HepG2 (cell line): ENCODE data around the gene SNX21. TPM values are rescaled to one million over a fixed set of nuclear protein-coding genes. Genes with fewer than 3 reads are reported as not detected.
A peak's percentile ranks its signal among the peaks of the same experiment; 100 is the strongest.

Experiments
- ATAC-seq: fragments of 200-7000 bp; cut with Tn5 transposase; 3 replicates; pipeline ENCODE4 v1.9.1; 2020; ENCODE audit warnings: mild to moderate bottlenecking, moderate library complexity
- BruUV-seq: library from RNA; stranded (reverse); fragments of 400-500 nt; replicated peaks from 2 replicates; lab custom pipeline; 2021; lab: Mats Ljungman, UMichigan
- CTCF ChIA-PET: fragments of 300-600 bp; formaldehyde crosslinking; extraction: SDS; loops from one replicate; lab custom pipeline; 2021; ENCODE audit warnings: low total read pairs, inconsistent platforms, low intra/inter-chr PET ratio; lab: Yijun Ruan, JAX
- POLR2A ChIA-PET: fragments of 350-600 bp; sonication (Branson Sonifier 250); formaldehyde crosslinking; loops from one replicate; lab custom pipeline; 2020; ENCODE audit warnings: antibody characterized with exemption, inconsistent platforms; lab: Yijun Ruan, JAX
- DNase-seq: peaks from one replicate; pipeline ENCODE4 v3.0.0-alpha.2; 2015; ENCODE audit warnings: low spot score
- FAIRE-seq: peaks from 3 replicates; lab custom pipeline; 2011; peaks lifted over from hg19 to GRCh38; lab: Jason Lieb, UNC
- H2AFZ ChIP-seq: one replicate; pipeline ENCODE4 v1.6.1; 2011; ENCODE audit warnings: low read length, inconsistent platforms
- H3K27ac ChIP-seq: fragments of 300-600 bp; 3 replicates; pipeline ENCODE4 v1.8.0; 2011; ENCODE audit warnings: mixed run types, mild to moderate bottlenecking, mixed read lengths, low read length, inconsistent platforms; ENCODE audit not compliant: insufficient read depth; ENCODE audit errors: extremely low read length
- H3K27me3 ChIP-seq, 2 experiments: fragments of 200-600 bp in 1 of 2; 2 replicates in 1 of 2; 3 replicates in 1 of 2; pipeline versions ENCODE4 v1.6.0 to v1.8.0; 2011; ENCODE audit warnings: low read length in 2 of 2, mild to moderate bottlenecking in 2 of 2, moderate library complexity in 2 of 2, inconsistent platforms in 1 of 2; ENCODE audit not compliant: insufficient read depth in 2 of 2, control insufficient read depth in 1 of 2
- H3K36me3 ChIP-seq, 2 experiments: fragments of 200-600 bp in 1 of 2; replicated peaks in 1 of 2; 2 replicates in 1 of 2; 3 replicates in 1 of 2; pipeline versions ENCODE4 v1.5.1 to v1.8.0; 2011; ENCODE audit warnings: low read length in 2 of 2, inconsistent platforms in 1 of 2; ENCODE audit not compliant: insufficient read depth in 2 of 2, control insufficient read depth in 1 of 2
- H3K4me1 ChIP-seq: 2 replicates; pipeline ENCODE4 v1.5.1; 2012; ENCODE audit warnings: low read length, inconsistent platforms; ENCODE audit not compliant: insufficient read depth
- H3K4me2 ChIP-seq: 2 replicates; pipeline ENCODE4 v1.6.0; 2011; ENCODE audit warnings: low read depth, low read length, inconsistent platforms
- H3K4me3 ChIP-seq, 3 experiments: fragments of 200-600 bp in 1 of 3; sonication (generic), shearing (Covaris generic) in 1 of 3; replicated peaks in 1 of 3; 2 replicates each; pipeline ENCODE4 v1.5.1; 2011 to 2016; ENCODE audit warnings: low read length in 3 of 3, inconsistent platforms in 2 of 3, low read depth in 2 of 3, mild to moderate bottlenecking in 2 of 3, control low read depth in 1 of 3, mixed read lengths in 1 of 3; ENCODE audit not compliant: insufficient read depth in 1 of 3
- H3K79me2 ChIP-seq: one replicate; pipeline ENCODE4 v1.6.1; 2011; ENCODE audit warnings: low read length, inconsistent platforms; ENCODE audit not compliant: insufficient read depth
- H3K9ac ChIP-seq: 2 replicates; pipeline ENCODE4 v1.6.0; 2011; ENCODE audit warnings: mild to moderate bottlenecking, low read depth, low read length, inconsistent platforms; ENCODE audit not compliant: insufficient read depth
- H3K9me3 ChIP-seq: 2 replicates; pipeline ENCODE4 v1.5.1; 2012; ENCODE audit warnings: mild to moderate bottlenecking, low read length
- H4K20me1 ChIP-seq: 2 replicates; pipeline ENCODE4 v1.6.0; 2011; ENCODE audit warnings: inconsistent platforms, mild to moderate bottlenecking, low read length, moderate library complexity; ENCODE audit not compliant: insufficient read depth
- CEBPG ChIP-seq: IDR thresholded peaks from 2 replicates; pipeline ENCODE4 v1.6.1; 2016
- ELF3 ChIP-seq: IDR thresholded peaks from 2 replicates; pipeline ENCODE4 v1.6.1; 2016; ENCODE audit warnings: missing genetic modification reagents, missing compliant biosample characterization
- EP300 ChIP-seq, 3 experiments: sonication (generic) in 1 of 3; formaldehyde crosslinking in 1 of 3; IDR thresholded peaks; 2 replicates each; pipeline versions ENCODE4 v1.5.1 to v1.6.1; 2011 to 2020; ENCODE audit warnings: low read depth in 2 of 3, low read length in 2 of 3, borderline replicate concordance in 1 of 3, improper control_type of control experiment in 1 of 3, mild to moderate bottlenecking in 1 of 3, missing genetic modification reagents in 1 of 3, moderate library complexity in 1 of 3
- PHF5A ChIP-seq: IDR thresholded peaks from one replicate; pipeline ENCODE4 v1.6.1; 2018; ENCODE audit warnings: low read depth, missing genetic modification reagents; ENCODE audit not compliant: unreplicated experiment
- PHF8 ChIP-seq: sonication (generic); formaldehyde crosslinking; IDR thresholded peaks from 2 replicates; pipeline ENCODE4 v1.5.0; 2020; ENCODE audit warnings: missing genetic modification reagents
- RARG ChIP-seq: sonication (generic); formaldehyde crosslinking; IDR thresholded peaks from 2 replicates; pipeline ENCODE4 v1.4.0; 2020; ENCODE audit warnings: low read depth, mild to moderate bottlenecking, missing genetic modification reagents
- RFX1 ChIP-seq: fragments of 450-650 bp; IDR thresholded peaks from 2 replicates; pipeline ENCODE4 v1.6.1; 2017
- SSRP1 ChIP-seq: IDR thresholded peaks from 2 replicates; pipeline ENCODE4 v1.6.1; 2016; ENCODE audit warnings: control low read depth
- TBL1XR1 ChIP-seq: fragments of 150-350 bp; IDR thresholded peaks from 2 replicates; pipeline ENCODE4 v1.6.1; 2014; ENCODE audit warnings: borderline replicate concordance, low read length; ENCODE audit not compliant: partially characterized antibody
- ZFP36L2 ChIP-seq: sonication (generic); formaldehyde crosslinking; IDR thresholded peaks from 2 replicates; pipeline ENCODE4 v1.4.0; 2020; ENCODE audit warnings: missing genetic modification reagents
- ZFX ChIP-seq: sonication (generic); formaldehyde crosslinking; IDR thresholded peaks from 2 replicates; pipeline ENCODE4 v1.4.0; 2020; ENCODE audit warnings: mild to moderate bottlenecking, low read depth, missing genetic modification reagents, moderate library complexity
- ZNF546 ChIP-seq: sonication (generic); formaldehyde crosslinking; conservative IDR thresholded peaks from 2 replicates; pipeline ENCODE4 v1.8.1; 2023; ENCODE audit warnings: mild to moderate bottlenecking, missing genetic modification reagents
- ZNF557 ChIP-seq: sonication (generic); formaldehyde crosslinking; IDR thresholded peaks from 2 replicates; pipeline ENCODE4 v1.4.0; 2020; ENCODE audit warnings: missing genetic modification reagents
- WGBS: methylation state at CpG from one replicate; pipeline ENCODE4 v1.1.6; 2017; ENCODE audit warnings: low lambda C conversion rate; 5-methylcytosine and 5-hydroxymethylcytosine counted together
- in situ Hi-C: cut with HindIII; loops from 2 replicates; pipeline ENCODE4 v1.10.0; 2017; ENCODE audit warnings: low pct_unique_long_range_greater_than_20kb; ENCODE audit not compliant: extremely low pct_ligation_motif_present
- intact Hi-C: fragments of 100-400 bp; cut with micrococcal nuclease; formaldehyde crosslinking; loops from one replicate; pipeline ENCODE4 v1.10.0; 2022; ENCODE audit not compliant: unreplicated experiment
- polyA plus RNA-seq, 8 experiments: library from polyadenylated mRNA; depleted of rRNA in 3 of 8; stranded (reverse) in 7 of 8; unstranded in 1 of 8; fragments of >200 nt; fragmentation: Illumina TruSeq in 4 of 8; extraction: Trizol in 4 of 8; gene quantifications; 2 replicates each; pipeline versions ENCODE4 v1.2.1 to v1.2.3, GENCODE V29; 2011 to 2016; ENCODE audit warnings: low read depth in 4 of 8, missing spikeins in 1 of 8, mixed read lengths in 1 of 8; ENCODE audit not compliant: insufficient read depth in 1 of 8
- total RNA-seq, 5 experiments: library from RNA; depleted of rRNA; stranded (reverse); fragments of >200 nt; fragmentation: Illumina TruSeq; extraction: Trizol; gene quantifications; 2 replicates each; pipeline ENCODE4 v1.2.3, GENCODE V29; 2016; ENCODE audit warnings: low read depth in 1 of 5
- TF ChIP-seq, protein P1 (sequence below): sonication (generic); formaldehyde crosslinking; conservative IDR thresholded peaks from 2 replicates; pipeline ENCODE4 v1.4.0; 2020; ENCODE audit warnings: missing genetic modification reagents
- TF ChIP-seq, protein P2 (sequence below): sonication (generic); formaldehyde crosslinking; IDR thresholded peaks from 2 replicates; pipeline ENCODE4 v1.4.0; 2020; ENCODE audit warnings: missing genetic modification reagents; ENCODE audit errors: not compliant biosample characterization
- TF ChIP-seq, protein P3 (sequence below): sonication (generic); formaldehyde crosslinking; IDR thresholded peaks from 2 replicates; pipeline ENCODE4 v1.5.0; 2020; ENCODE audit warnings: missing genetic modification reagents

SNX21 gene
- total and polyA plus RNA-seq, 2 of the 13 experiments (the other 11 are each of a cell fraction or from before 2014, with no cell fraction given) = 7.7 to 12.8 TPM

DNA sequence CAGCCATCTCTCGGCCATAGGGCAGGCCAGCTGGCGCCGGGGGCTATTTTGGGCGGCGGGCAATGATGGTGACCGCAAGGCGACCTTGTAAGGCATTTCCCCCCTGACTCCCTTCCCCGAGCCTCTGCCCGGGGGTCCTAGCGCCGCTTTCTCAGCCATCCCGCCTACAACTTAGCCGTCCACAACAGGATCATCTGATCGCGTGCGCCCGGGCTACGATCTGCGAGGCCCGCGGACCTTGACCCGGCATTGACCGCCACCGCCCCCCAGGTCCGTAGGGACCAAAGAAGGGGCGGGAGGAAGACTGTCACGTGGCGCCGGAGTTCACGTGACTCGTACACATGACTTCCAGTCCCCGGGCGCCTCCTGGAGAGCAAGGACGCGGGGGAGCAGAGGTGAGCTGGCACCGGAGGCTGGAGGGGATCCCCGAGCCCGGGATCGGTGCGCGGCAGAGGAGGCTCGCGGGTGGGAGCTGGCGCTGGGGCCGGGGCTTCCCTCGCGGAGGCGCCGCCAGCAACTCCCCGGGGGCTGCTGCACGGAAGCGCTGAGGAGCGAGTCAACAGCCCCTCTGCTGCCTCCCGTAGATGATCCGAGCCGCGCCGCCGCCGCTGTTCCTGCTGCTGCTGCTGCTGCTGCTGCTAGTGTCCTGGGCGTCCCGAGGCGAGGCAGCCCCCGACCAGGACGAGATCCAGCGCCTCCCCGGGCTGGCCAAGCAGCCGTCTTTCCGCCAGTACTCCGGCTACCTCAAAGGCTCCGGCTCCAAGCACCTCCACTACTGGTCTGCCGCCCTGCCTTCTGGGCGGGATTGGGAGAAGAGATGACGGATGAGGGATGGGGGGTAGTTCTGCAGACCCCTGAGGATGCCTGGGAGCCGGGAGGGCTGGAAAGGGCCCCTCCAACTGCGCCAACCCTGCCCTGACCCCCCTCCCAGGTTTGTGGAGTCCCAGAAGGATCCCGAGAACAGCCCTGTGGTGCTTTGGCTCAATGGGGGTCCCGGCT, 57.7 kb downstream of the SNX21 start, which contains the start of the genes CTSA and NEURL2:
Gene CTSA, plus strand, starts transcription at position 351 of the 999 bp plus-strand sequence. Its CDS starts 234 bp downstream, at position 585.
Gene NEURL2, minus strand, starts transcription at position 224 of the 999 bp plus-strand sequence. Its CDS starts 217 bp downstream, at position 7.
- WGBS = 2% methylated on average over 44 of the region's 78 CpGs
- Histone ChIP-seq H3K4me3 (peak within 1 kb of the TSS; percentile 86 to 98 (median 96)), H3K79me2 (peaks cover 32% of the 10 kb centered on the region), H3K27ac (peak within 1 kb of the TSS; percentile 87), H3K36me3 (peaks cover 31 to 54% of the 10 kb centered on the region in 2 experiments), H2AFZ (no peak within 1 kb of the TSS), H3K4me1 (peaks cover 43% of the 10 kb centered on the region), H3K9ac (peak within 1 kb of the TSS; percentile 87), H3K27me3 (no peaks in the 10 kb centered on the region), H4K20me1 (no peaks in the 10 kb centered on the region), H3K9me3 (no peaks in the 10 kb centered on the region), H3K4me2 (peak within 1 kb of the TSS; percentile 85)
- intact Hi-C loops = loop anchor here (1.0 to 2.0 kb wide), 8 partner anchors 10 to 72 kb away; partner anchors contain the start of genes ACOT8, PCIF1, SNX21 and ZSWIM1
- peak; percentile 98 for DNase-seq
- ChIA-PET POLR2A (interaction anchor here (0.7 to 8.1 kb wide), 25 partner anchors 10 to 99 kb away, joined by 3 to 164 read pairs (median 9); partner anchors contain the start of genes ACOT8, DNTTIP1, PCIF1 and PLTP), CTCF (interaction anchor here (1.2 to 2.6 kb wide), 3 partner anchors 67 to 92 kb away, joined by 3 to 19 read pairs (median 4); no protein-coding TSS in a partner anchor)
- FAIRE-seq = peak; percentile 77
- BruUV-seq = no TSS peak
- in situ Hi-C loops = loop anchor here (5.0 kb wide), 2 partner anchors 41 to 71 kb away; partner anchors contain the start of gene PCIF1
- ATAC-seq = peak; percentile 80
- TF ChIP-seq PHF5A (CRISPR knock-in tag) = peak; percentile 99
- TF ChIP-seq TBL1XR1 = peak; percentile 98
- peak; percentile 89; the same call in 1 of the 2 replicates for TF ChIP-seq SSRP1 (CRISPR knock-in tag)
- TF ChIP-seq EP300 (IDR thresholded peaks at IDR 0.05; ENCODE audit: low read depth in 2 of 2, low read length in 2 of 2) = peak; percentile 87 to 97
- peak; percentile 95 for TF ChIP-seq EP300 (CRISPR knock-in tag; IDR thresholded peaks at IDR 0.05; ENCODE audit: borderline replicate concordance)
- peak; percentile 91 for TF ChIP-seq PHF8
- TF ChIP-seq, protein P1, sequence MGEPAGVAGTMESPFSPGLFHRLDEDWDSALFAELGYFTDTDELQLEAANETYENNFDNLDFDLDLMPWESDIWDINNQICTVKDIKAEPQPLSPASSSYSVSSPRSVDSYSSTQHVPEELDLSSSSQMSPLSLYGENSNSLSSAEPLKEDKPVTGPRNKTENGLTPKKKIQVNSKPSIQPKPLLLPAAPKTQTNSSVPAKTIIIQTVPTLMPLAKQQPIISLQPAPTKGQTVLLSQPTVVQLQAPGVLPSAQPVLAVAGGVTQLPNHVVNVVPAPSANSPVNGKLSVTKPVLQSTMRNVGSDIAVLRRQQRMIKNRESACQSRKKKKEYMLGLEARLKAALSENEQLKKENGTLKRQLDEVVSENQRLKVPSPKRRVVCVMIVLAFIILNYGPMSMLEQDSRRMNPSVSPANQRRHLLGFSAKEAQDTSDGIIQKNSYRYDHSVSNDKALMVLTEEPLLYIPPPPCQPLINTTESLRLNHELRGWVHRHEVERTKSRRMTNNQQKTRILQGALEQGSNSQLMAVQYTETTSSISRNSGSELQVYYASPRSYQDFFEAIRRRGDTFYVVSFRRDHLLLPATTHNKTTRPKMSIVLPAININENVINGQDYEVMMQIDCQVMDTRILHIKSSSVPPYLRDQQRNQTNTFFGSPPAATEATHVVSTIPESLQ (CRISPR knock-in tag) = peak; percentile 93; the same call in 1 of the 2 replicates
- TF ChIP-seq, protein P2, sequence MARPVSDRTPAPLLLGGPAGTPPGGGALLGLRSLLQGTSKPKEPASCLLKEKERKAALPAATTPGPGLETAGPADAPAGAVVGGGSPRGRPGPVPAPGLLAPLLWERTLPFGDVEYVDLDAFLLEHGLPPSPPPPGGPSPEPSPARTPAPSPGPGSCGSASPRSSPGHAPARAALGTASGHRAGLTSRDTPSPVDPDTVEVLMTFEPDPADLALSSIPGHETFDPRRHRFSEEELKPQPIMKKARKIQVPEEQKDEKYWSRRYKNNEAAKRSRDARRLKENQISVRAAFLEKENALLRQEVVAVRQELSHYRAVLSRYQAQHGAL (CRISPR knock-in tag) = peak; percentile 94
- TF ChIP-seq RFX1 = no peak
- TF ChIP-seq ELF3 (CRISPR knock-in tag) = peak; percentile 94
- peak; percentile 76 for TF ChIP-seq CEBPG (CRISPR knock-in tag)
- TF ChIP-seq ZFX (CRISPR knock-in tag) = peak; percentile 88
- peak; percentile 64; the same call in 1 of the 2 replicates for TF ChIP-seq ZNF546 (CRISPR knock-in tag)
- TF ChIP-seq, protein P3, sequence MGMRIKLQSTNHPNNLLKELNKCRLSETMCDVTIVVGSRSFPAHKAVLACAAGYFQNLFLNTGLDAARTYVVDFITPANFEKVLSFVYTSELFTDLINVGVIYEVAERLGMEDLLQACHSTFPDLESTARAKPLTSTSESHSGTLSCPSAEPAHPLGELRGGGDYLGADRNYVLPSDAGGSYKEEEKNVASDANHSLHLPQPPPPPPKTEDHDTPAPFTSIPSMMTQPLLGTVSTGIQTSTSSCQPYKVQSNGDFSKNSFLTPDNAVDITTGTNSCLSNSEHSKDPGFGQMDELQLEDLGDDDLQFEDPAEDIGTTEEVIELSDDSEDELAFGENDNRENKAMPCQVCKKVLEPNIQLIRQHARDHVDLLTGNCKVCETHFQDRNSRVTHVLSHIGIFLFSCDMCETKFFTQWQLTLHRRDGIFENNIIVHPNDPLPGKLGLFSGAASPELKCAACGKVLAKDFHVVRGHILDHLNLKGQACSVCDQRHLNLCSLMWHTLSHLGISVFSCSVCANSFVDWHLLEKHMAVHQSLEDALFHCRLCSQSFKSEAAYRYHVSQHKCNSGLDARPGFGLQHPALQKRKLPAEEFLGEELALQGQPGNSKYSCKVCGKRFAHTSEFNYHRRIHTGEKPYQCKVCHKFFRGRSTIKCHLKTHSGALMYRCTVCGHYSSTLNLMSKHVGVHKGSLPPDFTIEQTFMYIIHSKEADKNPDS (CRISPR knock-in tag) = peak; percentile 96
- peak; percentile 99 for TF ChIP-seq RARG (CRISPR knock-in tag)
- no peak for TF ChIP-seq ZFP36L2 (CRISPR knock-in tag)
- peak; percentile 92; the same call in 1 of the 2 replicates for TF ChIP-seq ZNF557 (CRISPR knock-in tag)
